ENCODE measurements around the gene RBMS3.

RBMS3 gene

GRCh38 chr3:30004481-30004880, 723.6 kb downstream of the RBMS3 start:
- no peaks in the 10 kb centered on the region for H3K36me3 ChIP-seq (ENCODE audit: control insufficient read depth in 4 of 4, insufficient read depth in 4 of 4, low read length in 3 of 4)
- peaks cover 0 to 6% (median 3%) of the 10 kb centered on the region in 4 experiments for H3K4me1 ChIP-seq (ENCODE audit: control extremely low read depth in 1 of 4, control insufficient read depth in 4 of 4, insufficient read depth in 4 of 4, low read length in 3 of 4)
- CTCF ChIA-PET: interaction anchor here (0.9 to 2.2 kb wide), 2 partner anchors 9 to 11 kb away, joined by 4 to 13 read pairs; no protein-coding TSS in a partner anchor
- POLR2A ChIA-PET: no interaction called here
- no peaks in the 10 kb centered on the region for H3K9me3 ChIP-seq (ENCODE audit: control extremely low read depth in 1 of 5, control insufficient read depth in 4 of 5, insufficient read depth in 2 of 5, low read depth in 1 of 5, low read length in 4 of 5)
- no peak overlapping the region for H3K27ac ChIP-seq (ENCODE audit: insufficient read depth in 1 of 2, low read depth in 1 of 2, low read length in 2 of 2, poor library complexity in 1 of 2, severe bottlenecking in 2 of 2)
- no peaks in the 10 kb centered on the region for H3K27me3 ChIP-seq (replicated peaks in 2 of 5; ENCODE audit: control insufficient read depth in 4 of 5, insufficient read depth in 5 of 5, low read length in 4 of 5)
- WGBS (ENCODE audit: insufficient coverage): 80% methylated on average over 1 of the region's 3 CpGs
- H3K4me3 ChIP-seq (ENCODE audit: control insufficient read depth in 1 of 7, extremely low read depth in 1 of 7, insufficient read depth in 4 of 7, low read depth in 2 of 7, low read length in 6 of 7): no peak overlapping the region
- DNase-seq: no peak

DNA sequence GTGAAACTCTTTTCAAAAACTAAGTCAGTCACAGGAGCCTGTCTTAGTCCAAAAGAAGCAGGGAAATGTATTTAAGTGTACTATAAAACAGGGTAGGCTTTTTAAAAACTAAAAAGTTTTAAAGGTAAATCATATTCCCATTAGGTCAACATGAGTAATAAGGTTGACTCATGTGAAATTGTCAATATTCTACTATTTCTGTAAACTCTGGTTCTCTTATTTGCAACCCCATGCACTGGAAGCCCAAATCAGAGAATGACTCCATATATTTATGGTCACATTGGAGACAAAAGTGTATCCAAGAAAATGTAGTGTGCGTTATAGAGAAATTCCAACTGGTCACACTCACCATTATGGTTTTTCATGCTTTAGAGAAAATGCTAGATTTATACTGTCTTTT, 725.2 kb downstream of the RBMS3 start:
- no peaks in the 10 kb centered on the region for H3K36me3 ChIP-seq (ENCODE audit: control insufficient read depth in 4 of 4, insufficient read depth in 4 of 4, low read length in 3 of 4)
- peaks cover 0 to 6% (median 3%) of the 10 kb centered on the region in 4 experiments for H3K4me1 ChIP-seq (ENCODE audit: control extremely low read depth in 1 of 4, control insufficient read depth in 4 of 4, insufficient read depth in 4 of 4, low read length in 3 of 4)
- H3K27ac ChIP-seq (ENCODE audit: insufficient read depth in 1 of 2, low read depth in 1 of 2, low read length in 2 of 2, poor library complexity in 1 of 2, severe bottlenecking in 2 of 2): no peak overlapping the region
- POLR2A ChIA-PET: no interaction called here
- no peaks in the 10 kb centered on the region for H3K27me3 ChIP-seq (replicated peaks in 2 of 5; ENCODE audit: control insufficient read depth in 4 of 5, insufficient read depth in 5 of 5, low read length in 4 of 5)
- H3K9me3 ChIP-seq (ENCODE audit: control extremely low read depth in 1 of 5, control insufficient read depth in 4 of 5, insufficient read depth in 2 of 5, low read depth in 1 of 5, low read length in 4 of 5): no peaks in the 10 kb centered on the region
- CTCF ChIA-PET: no interaction called here
- H3K4me3 ChIP-seq (ENCODE audit: control insufficient read depth in 1 of 7, extremely low read depth in 1 of 7, insufficient read depth in 4 of 7, low read depth in 2 of 7, low read length in 6 of 7): no peak overlapping the region
- DNase-seq: no peak
- WGBS (ENCODE audit: insufficient coverage): no CpG with 5 or more reads among the region's 1 CpG

- Histone ChIP-seq H3K4me1 (ENCODE audit: control extremely low read depth in 1 of 4, control insufficient read depth in 4 of 4, insufficient read depth in 4 of 4, low read length in 3 of 4) (peaks cover 0 to 6% (median 3%) of the 10 kb centered on the region in 4 experiments), H3K9me3 (ENCODE audit: control extremely low read depth in 1 of 5, control insufficient read depth in 4 of 5, insufficient read depth in 2 of 5, low read depth in 1 of 5, low read length in 4 of 5) (no peaks in the 10 kb centered on the region), H3K27me3 (replicated peaks in 2 of 5; ENCODE audit: control insufficient read depth in 4 of 5, insufficient read depth in 5 of 5, low read length in 4 of 5) (no peaks in the 10 kb centered on the region), H3K4me3 (ENCODE audit: control insufficient read depth in 1 of 7, extremely low read depth in 1 of 7, insufficient read depth in 4 of 7, low read depth in 2 of 7, low read length in 6 of 7) (no peak overlapping the region), H3K27ac (ENCODE audit: insufficient read depth in 1 of 2, low read depth in 1 of 2, low read length in 2 of 2, poor library complexity in 1 of 2, severe bottlenecking in 2 of 2) (no peak overlapping the region), H3K36me3 (ENCODE audit: control insufficient read depth in 4 of 4, insufficient read depth in 4 of 4, low read length in 3 of 4) (no peaks in the 10 kb centered on the region)
- ChIA-PET CTCF (no interaction called here), POLR2A (no interaction called here)
- no CpG with 5 or more reads among the region's 1 CpG for WGBS (ENCODE audit: insufficient coverage)
- DNase-seq: peak; percentile 5 to 76 (median 65)
Measured at GRCh38 chr3:30007668-30008067, 726.8 kb downstream of the RBMS3 start.

- Histone ChIP-seq H3K4me3 (ENCODE audit: control insufficient read depth in 1 of 7, extremely low read depth in 1 of 7, insufficient read depth in 4 of 7, low read depth in 2 of 7, low read length in 6 of 7) (no peak overlapping the region), H3K27ac (ENCODE audit: insufficient read depth in 1 of 2, low read depth in 1 of 2, low read length in 2 of 2, poor library complexity in 1 of 2, severe bottlenecking in 2 of 2) (no peak overlapping the region), H3K36me3 (ENCODE audit: control insufficient read depth in 4 of 4, insufficient read depth in 4 of 4, low read length in 3 of 4) (no peaks in the 10 kb centered on the region), H3K27me3 (replicated peaks in 2 of 5; ENCODE audit: control insufficient read depth in 4 of 5, insufficient read depth in 5 of 5, low read length in 4 of 5) (no peaks in the 10 kb centered on the region), H3K9me3 (ENCODE audit: control extremely low read depth in 1 of 5, control insufficient read depth in 4 of 5, insufficient read depth in 2 of 5, low read depth in 1 of 5, low read length in 4 of 5) (no peaks in the 10 kb centered on the region), H3K4me1 (ENCODE audit: control extremely low read depth in 1 of 4, control insufficient read depth in 4 of 4, insufficient read depth in 4 of 4, low read length in 3 of 4) (peaks cover 0 to 6% (median 3%) of the 10 kb centered on the region in 4 experiments)
- WGBS (ENCODE audit: insufficient coverage): no CpG with 5 or more reads among the region's 4 CpGs
- DNase-seq: no peak
- CTCF ChIA-PET: interaction anchor here (0.9 to 6.1 kb wide), 6 partner anchors 9 to 682 kb away, joined by 3 to 26 read pairs (median 7); no protein-coding TSS in a partner anchor
- POLR2A ChIA-PET: no interaction called here
Measured at GRCh38 chr3:30011237-30011803, 730.4 kb downstream of the RBMS3 start.

DNA sequence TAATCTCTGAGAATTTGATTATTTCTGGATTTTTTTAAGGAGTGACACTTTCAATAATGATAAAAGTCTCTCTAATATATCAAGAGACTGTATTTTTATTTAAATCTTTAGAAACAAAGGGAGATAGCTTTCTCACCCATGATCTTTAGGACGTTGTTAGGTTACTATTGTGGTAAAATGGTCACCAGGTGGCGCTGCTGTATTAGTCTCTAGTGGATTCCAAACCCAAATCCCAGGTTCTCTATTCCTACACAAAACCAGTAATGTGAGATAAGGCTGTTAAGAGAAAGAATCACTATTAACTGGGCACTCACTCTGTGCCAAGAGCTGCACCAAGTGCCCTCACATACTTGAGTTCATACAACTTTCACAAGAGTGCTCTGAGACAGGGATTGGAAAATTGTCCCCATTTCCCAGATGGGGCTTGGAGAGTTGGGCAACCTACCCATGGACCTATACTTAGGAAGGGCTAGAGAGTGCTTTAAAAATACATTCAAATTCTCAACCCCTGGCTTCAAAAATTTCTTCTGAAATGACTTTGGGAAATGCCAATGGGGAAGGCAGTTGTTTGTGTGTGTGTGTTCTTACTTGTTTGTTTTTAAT, 732.2 kb downstream of the RBMS3 start:
- H3K9me3 ChIP-seq (ENCODE audit: control extremely low read depth in 1 of 5, control insufficient read depth in 4 of 5, insufficient read depth in 2 of 5, low read depth in 1 of 5, low read length in 4 of 5): no peaks in the 10 kb centered on the region
- peak; percentile 57 to 76 (median 63) for DNase-seq
- CTCF ChIA-PET: interaction anchor here (0.6 to 6.1 kb wide), 12 partner anchors 8 to 743 kb away, joined by 3 to 26 read pairs (median 4); no protein-coding TSS in a partner anchor
- POLR2A ChIA-PET: no interaction called here
- H3K27ac ChIP-seq (ENCODE audit: insufficient read depth in 1 of 2, low read depth in 1 of 2, low read length in 2 of 2, poor library complexity in 1 of 2, severe bottlenecking in 2 of 2): no peak overlapping the region
- WGBS (ENCODE audit: insufficient coverage): no CpG with 5 or more reads among the region's 2 CpGs
- peaks cover 0 to 2% (median 0%) of the 10 kb centered on the region in 4 experiments for H3K4me1 ChIP-seq (ENCODE audit: control extremely low read depth in 1 of 4, control insufficient read depth in 4 of 4, insufficient read depth in 4 of 4, low read length in 3 of 4)
- no peaks in the 10 kb centered on the region for H3K27me3 ChIP-seq (replicated peaks in 2 of 5; ENCODE audit: control insufficient read depth in 4 of 5, insufficient read depth in 5 of 5, low read length in 4 of 5)
- H3K4me3 ChIP-seq (ENCODE audit: control insufficient read depth in 1 of 7, extremely low read depth in 1 of 7, insufficient read depth in 4 of 7, low read depth in 2 of 7, low read length in 6 of 7): no peak overlapping the region
- no peaks in the 10 kb centered on the region for H3K36me3 ChIP-seq (ENCODE audit: control insufficient read depth in 4 of 4, insufficient read depth in 4 of 4, low read length in 3 of 4)

GRCh38 chr3:30017901-30018300, 737.0 kb downstream of the RBMS3 start:
- Histone ChIP-seq H3K4me3 (ENCODE audit: control insufficient read depth in 1 of 7, extremely low read depth in 1 of 7, insufficient read depth in 4 of 7, low read depth in 2 of 7, low read length in 6 of 7) (no peak overlapping the region), H3K27me3 (replicated peaks in 2 of 5; ENCODE audit: control insufficient read depth in 4 of 5, insufficient read depth in 5 of 5, low read length in 4 of 5) (peaks cover 0 to 2% (median 0%) of the 10 kb centered on the region in 5 experiments), H3K27ac (ENCODE audit: insufficient read depth in 1 of 2, low read depth in 1 of 2, low read length in 2 of 2, poor library complexity in 1 of 2, severe bottlenecking in 2 of 2) (no peak overlapping the region), H3K4me1 (ENCODE audit: control extremely low read depth in 1 of 4, control insufficient read depth in 4 of 4, insufficient read depth in 4 of 4, low read length in 3 of 4) (no peaks in the 10 kb centered on the region), H3K9me3 (ENCODE audit: control extremely low read depth in 1 of 5, control insufficient read depth in 4 of 5, insufficient read depth in 2 of 5, low read depth in 1 of 5, low read length in 4 of 5) (no peaks in the 10 kb centered on the region), H3K36me3 (ENCODE audit: control insufficient read depth in 4 of 4, insufficient read depth in 4 of 4, low read length in 3 of 4) (no peaks in the 10 kb centered on the region)
- 50% methylated on average over 2 of the region's 2 CpGs for WGBS (ENCODE audit: insufficient coverage)
- POLR2A ChIA-PET: no interaction called here
- CTCF ChIA-PET: interaction anchor here (1.3 kb wide), 1 partner anchor 674 kb away, joined by 3 read pairs; no protein-coding TSS in a partner anchor
- no peak for DNase-seq

- no CpG with 5 or more reads among the region's 1 CpG for WGBS (ENCODE audit: insufficient coverage)
- H3K36me3 ChIP-seq (ENCODE audit: control insufficient read depth in 4 of 4, insufficient read depth in 4 of 4, low read length in 3 of 4): no peaks in the 10 kb centered on the region
- DNase-seq: no peak
- no peaks in the 10 kb centered on the region for H3K9me3 ChIP-seq (ENCODE audit: control extremely low read depth in 1 of 5, control insufficient read depth in 4 of 5, insufficient read depth in 2 of 5, low read depth in 1 of 5, low read length in 4 of 5)
- no peaks in the 10 kb centered on the region for H3K4me1 ChIP-seq (ENCODE audit: control extremely low read depth in 1 of 4, control insufficient read depth in 4 of 4, insufficient read depth in 4 of 4, low read length in 3 of 4)
- POLR2A ChIA-PET: no interaction called here
- H3K4me3 ChIP-seq (ENCODE audit: control insufficient read depth in 1 of 7, extremely low read depth in 1 of 7, insufficient read depth in 4 of 7, low read depth in 2 of 7, low read length in 6 of 7): no peak overlapping the region
- peaks cover 0 to 2% (median 0%) of the 10 kb centered on the region in 5 experiments for H3K27me3 ChIP-seq (replicated peaks in 2 of 5; ENCODE audit: control insufficient read depth in 4 of 5, insufficient read depth in 5 of 5, low read length in 4 of 5)
- CTCF ChIA-PET: no interaction called here
- no peak overlapping the region for H3K27ac ChIP-seq (ENCODE audit: insufficient read depth in 1 of 2, low read depth in 1 of 2, low read length in 2 of 2, poor library complexity in 1 of 2, severe bottlenecking in 2 of 2)
Measured at GRCh38 chr3:30020380-30020779, 739.5 kb downstream of the RBMS3 start.
